Activated CD8-positive, alpha-beta T cell treated with anti-CD3 and anti-CD28 coated beads, Interleukin-2, amount 10 ng/mL, durations not matched to agents 7 days and 5 days (primary cell): ENCODE data around the gene SP140. TPM values are rescaled to one million over a fixed set of nuclear protein-coding genes. Genes with fewer than 3 reads are reported as not detected.
"Not testable (repeated sequence)": the region's sequence is repeated elsewhere in the genome, so short reads cannot be mapped to it uniquely, and the experiment has no call there.

Experiments used
- ATAC-seq: fragments of 150-1000 bp; cut with Tn5 transposase; one replicate; pipeline ENCODE4 v1.10.0; 2021; ENCODE audit warnings: moderate library complexity
- CTCF ChIA-PET: fragments of 350-600 bp; sonication (Branson Sonifier 250); formaldehyde crosslinking; loops from one replicate; lab custom pipeline; 2021; ENCODE audit warnings: antibody characterized with exemption; lab: Charles Lee
- POLR2A ChIA-PET: fragments of 350-600 bp; sonication (Branson Sonifier 250); formaldehyde crosslinking; loops from one replicate; lab custom pipeline; 2021; ENCODE audit warnings: antibody characterized with exemption; lab: Charles Lee
- DNase-seq: peaks from one replicate; pipeline ENCODE4 v3.0.0-alpha.2; 2020
- H3K27ac Mint-ChIP-seq: one replicate; pipeline ENCODE4 v1.8.0; 2021; ENCODE audit warnings: mild to moderate bottlenecking, mixed read lengths
- H3K27me3 Mint-ChIP-seq: one replicate; pipeline ENCODE4 v1.8.0; 2021; ENCODE audit warnings: low read depth, mixed read lengths
- H3K36me3 Mint-ChIP-seq: one replicate; pipeline ENCODE4 v1.8.0; 2021; ENCODE audit warnings: low read depth, mixed read lengths
- H3K4me1 Mint-ChIP-seq: one replicate; pipeline ENCODE4 v1.8.0; 2021; ENCODE audit warnings: low read depth, mixed read lengths
- H3K4me3 Mint-ChIP-seq: one replicate; pipeline ENCODE4 v1.8.0; 2021; ENCODE audit warnings: mild to moderate bottlenecking, mixed read lengths
- H3K9me3 Mint-ChIP-seq: one replicate; pipeline ENCODE4 v1.8.0; 2022; ENCODE audit warnings: mixed read lengths; ENCODE audit not compliant: insufficient read depth
- total RNA-seq, 2 experiments: library from RNA; stranded (reverse); gene quantifications; one replicate each; pipeline ENCODE4 v1.2.3, GENCODE V29; 2021

Gene SP140
- total RNA-seq, 2 experiments from 2014 or later, result 57.5 to 58.3 TPM

DNA sequence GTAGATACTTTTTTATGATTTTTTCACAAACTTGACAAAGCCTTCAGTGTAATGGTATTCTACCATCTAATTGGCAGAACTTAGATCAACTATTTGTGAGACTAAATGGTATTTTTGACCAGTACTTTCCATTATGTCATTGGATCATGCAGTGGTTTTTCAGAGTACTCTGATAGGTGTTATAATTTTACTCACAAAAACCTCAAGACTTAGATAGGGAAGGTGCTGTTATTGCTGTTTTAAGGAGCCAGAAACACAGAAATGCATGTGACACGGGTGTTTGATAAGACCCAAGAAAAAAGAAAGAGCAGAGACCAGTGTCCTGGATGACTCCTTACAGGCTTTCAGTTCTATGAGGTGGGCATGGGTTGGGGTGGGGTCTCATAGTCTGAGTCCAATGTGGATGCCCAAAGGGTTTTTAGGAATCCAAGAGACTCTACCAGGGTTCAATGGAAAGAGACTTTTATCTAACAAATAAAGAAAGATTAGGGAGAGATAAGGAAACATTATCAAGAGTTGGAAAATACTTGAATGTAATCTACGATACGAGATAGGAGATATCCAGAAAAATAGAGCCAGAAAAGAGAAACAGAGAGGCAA is 31.3 kb downstream of the SP140 start:
- Mint-ChIP-seq H3K36me3 (peaks cover 43% of the 10 kb centered on the region), H3K4me3 (no peak overlapping the region)
- CTCF ChIA-PET, result no interaction called here

DNA sequence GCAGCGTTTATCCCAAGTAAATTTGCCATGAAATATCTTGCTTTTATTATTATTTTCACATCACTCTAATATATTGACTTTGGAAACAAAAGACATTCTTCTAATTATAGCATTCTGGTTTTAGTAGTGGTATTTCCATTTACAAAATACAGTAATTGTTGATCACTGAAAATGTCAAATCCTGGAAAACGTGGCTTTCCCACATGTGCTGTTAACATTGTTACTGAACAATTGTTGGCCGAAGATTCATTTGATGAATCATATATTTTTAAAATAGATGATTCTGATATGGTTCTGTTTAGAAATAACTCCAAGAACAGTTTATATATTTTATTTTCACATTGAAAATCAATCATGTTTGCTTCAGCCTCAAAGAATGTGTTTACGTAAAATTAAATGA is 32.9 kb downstream of the SP140 start:
- ATAC-seq, result no peak
- H3K27me3 Mint-ChIP-seq, result no peaks in the 10 kb centered on the region
- peaks cover 54% of the 10 kb centered on the region for H3K4me1 Mint-ChIP-seq
- POLR2A ChIA-PET, result interaction anchor here (0.6 kb wide), 1 partner anchor 63 kb away, joined by 3 read pairs; no protein-coding TSS in a partner anchor
- CTCF ChIA-PET, result no interaction called here
- peaks cover 7% of the 10 kb centered on the region for H3K9me3 Mint-ChIP-seq
- H3K4me3 Mint-ChIP-seq, result no peak overlapping the region
- H3K27ac Mint-ChIP-seq, result no peak overlapping the region
- DNase-seq, result no peak
- H3K36me3 Mint-ChIP-seq, result peaks cover 53% of the 10 kb centered on the region

More for the DNA sequence above, 31.3 kb downstream of the SP140 start:
- Mint-ChIP-seq H3K4me1 (peaks cover 38% of the 10 kb centered on the region), H3K27me3 (no peaks in the 10 kb centered on the region), H3K9me3 (peaks cover 7% of the 10 kb centered on the region), H3K27ac (peak overlapping the region; percentile 44)
- POLR2A ChIA-PET, result interaction anchor here (1.1 kb wide), 1 partner anchor 62 kb away, joined by 4 read pairs; no protein-coding TSS in a partner anchor
- ATAC-seq, result peak; percentile 37
- DNase-seq, result no peak

DNA sequence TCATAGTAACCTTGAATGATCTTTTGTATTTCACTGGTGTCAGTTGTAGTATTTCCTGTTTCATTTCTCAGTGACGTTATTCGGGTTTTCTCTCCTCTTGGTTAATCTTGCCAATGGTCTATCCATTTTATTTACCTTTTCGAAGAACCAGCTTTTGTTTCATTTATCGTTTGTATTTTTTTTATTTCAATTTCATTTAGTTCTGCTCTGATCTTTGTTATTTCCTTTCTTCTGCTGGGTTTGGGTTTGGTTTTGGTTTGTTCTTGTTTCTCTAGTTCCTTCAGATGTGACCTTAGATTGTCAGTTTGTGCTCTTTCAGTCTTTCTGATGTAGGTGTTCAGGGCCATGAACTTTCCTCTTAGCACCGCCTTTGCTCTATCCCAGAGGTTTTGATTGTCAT is 36.7 kb downstream of the SP140 start:
- Mint-ChIP-seq H3K36me3 (peaks cover 77% of the 10 kb centered on the region), H3K27me3 (no peaks in the 10 kb centered on the region), H3K4me1 (peaks cover 66% of the 10 kb centered on the region), H3K9me3 (peaks cover 7% of the 10 kb centered on the region), H3K27ac (peak overlapping the region; percentile 84), H3K4me3 (peak overlapping the region; percentile 47)
- POLR2A ChIA-PET, result interaction anchor here (0.6 to 2.7 kb wide), 5 partner anchors 8 to 313 kb away, joined by 3 to 13 read pairs (median 3); partner anchors contain the start of genes SP140 and SP140L
- CTCF ChIA-PET, result interaction anchor here (1.6 kb wide), 1 partner anchor 56 kb away, joined by 5 read pairs; no protein-coding TSS in a partner anchor
- peak; percentile 69 for ATAC-seq
- no peak for DNase-seq

DNA sequence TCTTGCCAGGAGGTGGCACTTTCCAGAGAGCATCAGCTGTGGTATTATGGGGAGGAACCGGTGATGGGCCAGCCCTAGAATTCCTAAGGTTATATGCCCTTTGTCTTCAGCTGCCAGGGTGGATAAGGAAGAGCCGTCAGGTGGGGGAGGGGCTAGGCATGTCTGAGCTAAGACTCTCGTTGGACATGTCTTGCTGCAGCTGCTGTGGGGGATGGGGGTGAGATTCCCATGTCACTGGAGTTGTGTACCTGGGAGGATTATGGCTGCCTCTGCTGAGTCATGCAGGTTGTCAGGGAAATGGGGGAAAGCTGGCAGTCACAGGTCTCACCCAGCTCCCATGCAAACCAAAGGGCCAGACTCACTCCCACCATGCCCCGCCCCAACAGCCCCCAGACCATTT is 39.4 kb downstream of the SP140 start:
- H3K4me3 Mint-ChIP-seq, H3K27me3 Mint-ChIP-seq, ATAC-seq, DNase-seq, POLR2A ChIA-PET, H3K27ac Mint-ChIP-seq, H3K9me3 Mint-ChIP-seq: not testable (repeated sequence)
- CTCF ChIA-PET, result interaction anchor here (0.8 to 2.1 kb wide), 2 partner anchors 54 to 57 kb away, joined by 3 to 5 read pairs; no protein-coding TSS in a partner anchor
- H3K4me1 Mint-ChIP-seq, result peaks cover 76% of the 10 kb centered on the region
- H3K36me3 Mint-ChIP-seq, result peaks cover 82% of the 10 kb centered on the region

DNA sequence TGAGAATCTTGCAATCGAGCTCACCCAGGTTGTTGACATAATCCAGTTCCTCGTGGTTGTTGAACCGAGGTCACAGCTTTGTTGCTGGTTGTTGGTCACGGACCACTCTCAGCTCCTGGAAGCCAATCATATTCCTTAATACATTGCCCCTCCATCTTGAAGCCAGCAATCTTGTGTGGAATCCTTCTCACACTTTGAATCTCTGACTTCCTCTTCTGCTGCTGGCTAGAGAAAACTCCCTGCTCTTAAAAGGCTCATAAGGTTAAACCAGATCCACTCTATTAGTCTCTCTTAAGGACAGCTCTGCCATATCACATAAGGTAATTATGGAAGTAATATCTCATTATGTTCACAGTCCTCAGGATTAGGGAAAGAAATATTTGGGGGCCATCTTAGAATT is 41.1 kb downstream of the SP140 start:
- no peak for DNase-seq
- POLR2A ChIA-PET, result interaction anchor here (0.5 kb wide), 1 partner anchor 1197 kb away, joined by 3 read pairs; no protein-coding TSS in a partner anchor
- Mint-ChIP-seq H3K9me3 (peaks cover 4% of the 10 kb centered on the region), H3K27me3 (no peaks in the 10 kb centered on the region), H3K4me3 (no peak overlapping the region), H3K36me3 (peaks cover 79% of the 10 kb centered on the region), H3K4me1 (peaks cover 60% of the 10 kb centered on the region), H3K27ac (no peak overlapping the region)
- CTCF ChIA-PET, result no interaction called here
- no peak for ATAC-seq

DNA sequence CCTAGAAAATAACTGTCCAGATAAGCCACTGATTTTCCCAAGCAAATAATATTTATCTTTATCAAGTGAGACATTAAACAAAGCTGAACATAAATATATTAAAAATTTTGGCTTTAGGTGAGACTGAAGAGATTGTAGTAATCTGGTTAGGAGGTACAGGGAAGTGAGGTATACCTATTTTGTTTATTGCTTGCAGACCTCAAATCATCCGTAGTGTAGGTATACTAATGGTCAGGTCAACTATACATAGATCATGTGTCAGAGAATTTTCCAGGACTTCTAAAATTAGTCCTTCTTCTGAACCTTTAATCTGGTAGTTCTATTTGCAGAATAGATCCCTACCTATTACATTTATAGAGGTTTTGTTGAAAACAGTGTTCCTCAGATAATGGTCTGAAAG is 41.5 kb downstream of the SP140 start:
- H3K4me1 Mint-ChIP-seq, result peaks cover 55% of the 10 kb centered on the region

DNA sequence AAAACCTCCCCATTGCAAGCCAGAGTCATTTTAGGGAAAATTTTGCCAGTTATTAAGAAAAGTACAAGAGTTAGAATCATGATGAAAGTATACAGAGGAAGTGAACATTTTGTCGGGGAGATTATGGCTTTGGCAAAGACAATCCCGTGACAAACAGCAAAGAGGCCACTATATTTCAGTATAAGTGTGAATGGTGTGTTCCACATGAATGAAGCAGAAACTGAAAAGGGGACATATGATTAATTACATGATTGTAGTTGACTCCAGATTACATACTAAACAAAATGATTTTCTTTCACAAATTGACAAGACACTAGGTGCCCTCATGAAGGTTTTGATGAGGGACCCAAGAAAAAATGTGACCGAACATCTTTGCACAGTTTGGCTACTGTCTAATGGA is 42.0 kb downstream of the SP140 start:
- Mint-ChIP-seq H3K27me3 (no peaks in the 10 kb centered on the region), H3K4me3 (no peak overlapping the region), H3K36me3 (peaks cover 80% of the 10 kb centered on the region), H3K27ac (no peak overlapping the region), H3K9me3 (peaks cover 4% of the 10 kb centered on the region), H3K4me1 (peaks cover 50% of the 10 kb centered on the region)
- DNase-seq (no peak), ATAC-seq (no peak)
- CTCF ChIA-PET, result no interaction called here
- POLR2A ChIA-PET, result no interaction called here

More for the DNA sequence above, 41.5 kb downstream of the SP140 start:
- ChIA-PET CTCF (no interaction called here), POLR2A (interaction anchor here (0.5 kb wide), 1 partner anchor 1197 kb away, joined by 3 read pairs; no protein-coding TSS in a partner anchor)
- Mint-ChIP-seq H3K27me3 (no peaks in the 10 kb centered on the region), H3K4me3 (no peak overlapping the region), H3K36me3 (peaks cover 79% of the 10 kb centered on the region), H3K9me3 (peaks cover 4% of the 10 kb centered on the region), H3K27ac (no peak overlapping the region)
- DNase-seq (no peak), ATAC-seq (no peak)

DNA sequence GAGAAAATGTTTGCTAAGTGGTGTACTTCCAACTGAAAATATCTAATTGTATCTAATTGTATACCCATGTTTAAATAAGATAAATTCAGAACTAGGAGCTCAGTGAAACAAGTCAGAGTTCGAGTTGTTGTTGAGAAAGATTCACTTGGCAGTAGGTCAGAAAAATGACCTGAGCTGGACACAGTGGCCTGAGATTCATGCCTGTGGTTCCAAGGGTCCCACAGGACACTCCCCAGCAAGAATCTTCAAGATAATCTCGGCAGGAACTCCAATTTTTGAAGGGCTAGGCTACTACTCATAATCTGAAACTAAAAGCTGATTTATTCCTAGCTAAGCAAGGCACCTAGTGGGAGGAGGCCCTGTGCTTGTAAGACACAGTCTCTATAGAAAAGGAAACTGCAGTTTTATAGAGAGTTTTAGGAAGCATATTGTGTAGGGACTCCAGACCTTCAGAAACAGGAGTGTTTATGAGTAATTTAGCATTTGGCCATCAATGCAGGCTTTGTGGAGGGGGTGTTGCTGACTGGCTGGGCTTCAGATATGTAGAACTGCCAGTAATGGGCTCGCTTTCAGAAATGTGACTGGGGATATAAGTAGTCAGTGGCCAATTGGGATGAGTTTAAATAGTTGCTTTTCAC is 43.2 kb downstream of the SP140 start:
- Mint-ChIP-seq H3K36me3 (peaks cover 85% of the 10 kb centered on the region), H3K27me3 (no peaks in the 10 kb centered on the region), H3K27ac (peak overlapping the region; percentile 9), H3K4me1 (peaks cover 39% of the 10 kb centered on the region), H3K9me3 (peaks cover 4% of the 10 kb centered on the region), H3K4me3 (no peak overlapping the region)
- no peak for DNase-seq
- ChIA-PET POLR2A (interaction anchor here (0.6 to 1.2 kb wide), 3 partner anchors 13 to 58 kb away, joined by 4 to 7 read pairs (median 5); partner anchors contain the start of gene SP140L), CTCF (interaction anchor here (0.9 kb wide), 1 partner anchor 63 kb away, joined by 3 read pairs; no protein-coding TSS in a partner anchor)
- no peak for ATAC-seq

DNA sequence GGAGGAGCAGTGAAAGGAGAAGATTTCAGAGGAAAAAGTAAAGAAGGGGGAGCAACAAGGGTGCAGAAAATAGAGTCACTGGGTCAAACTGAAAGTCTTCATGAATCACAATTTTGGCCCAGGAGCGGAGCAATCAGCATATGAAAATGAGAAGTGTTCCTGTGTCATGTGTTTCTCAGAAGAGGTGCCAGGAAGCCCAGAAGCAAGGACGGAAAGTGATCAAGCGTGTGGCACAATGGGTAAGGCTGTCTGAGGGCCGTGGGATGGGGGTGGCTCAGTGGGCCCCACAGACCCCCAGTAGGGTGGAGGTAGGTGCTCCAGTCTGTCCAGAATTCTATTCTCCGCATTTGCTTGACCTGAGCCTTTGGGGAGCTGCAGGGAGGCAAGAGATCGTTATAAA is 44.2 kb downstream of the SP140 start:
- peaks cover 80% of the 10 kb centered on the region for H3K36me3 Mint-ChIP-seq
- H3K27me3 Mint-ChIP-seq, result no peaks in the 10 kb centered on the region
- ChIA-PET CTCF (interaction anchor here (0.9 kb wide), 1 partner anchor 62 kb away, joined by 3 read pairs; no protein-coding TSS in a partner anchor), POLR2A (interaction anchor here (1.2 kb wide), 1 partner anchor 57 kb away, joined by 7 read pairs; the partner anchor contains the start of gene SP140L)
- H3K4me3 Mint-ChIP-seq, result no peak overlapping the region
- H3K9me3 Mint-ChIP-seq, result peaks cover 4% of the 10 kb centered on the region
- no peak for DNase-seq
- ATAC-seq, result no peak
- peaks cover 31% of the 10 kb centered on the region for H3K4me1 Mint-ChIP-seq
- peak overlapping the region; percentile 8 for H3K27ac Mint-ChIP-seq

DNA sequence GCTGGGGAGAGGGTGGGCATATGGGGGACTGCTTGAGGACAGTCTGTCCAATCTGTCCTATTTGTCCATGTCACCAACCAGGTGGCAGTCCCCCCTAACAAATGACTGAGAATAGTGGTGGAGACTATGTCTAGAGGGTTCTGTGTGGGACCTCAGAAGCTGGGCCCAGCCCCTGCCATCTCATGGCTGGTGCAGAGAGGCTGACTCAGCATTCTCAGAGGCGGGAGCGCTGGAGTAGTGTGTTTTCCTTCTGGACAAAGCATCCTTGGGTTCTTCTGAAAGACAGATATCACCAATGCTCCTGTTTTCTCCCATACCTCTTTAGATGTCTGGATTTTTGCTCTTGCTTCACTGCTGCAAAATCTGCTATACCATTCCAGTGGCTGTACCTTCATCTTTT is 57.4 kb downstream of the SP140 start:
- peaks cover 47% of the 10 kb centered on the region for H3K36me3 Mint-ChIP-seq
- ChIA-PET CTCF (no interaction called here), POLR2A (no interaction called here)
- ATAC-seq (no peak), DNase-seq (no peak)
- no peak overlapping the region for H3K27ac Mint-ChIP-seq
- no peaks in the 10 kb centered on the region for H3K27me3 Mint-ChIP-seq
- H3K4me1 Mint-ChIP-seq, result peaks cover 4% of the 10 kb centered on the region
- peaks cover 8% of the 10 kb centered on the region for H3K9me3 Mint-ChIP-seq
- no peak overlapping the region for H3K4me3 Mint-ChIP-seq

DNA sequence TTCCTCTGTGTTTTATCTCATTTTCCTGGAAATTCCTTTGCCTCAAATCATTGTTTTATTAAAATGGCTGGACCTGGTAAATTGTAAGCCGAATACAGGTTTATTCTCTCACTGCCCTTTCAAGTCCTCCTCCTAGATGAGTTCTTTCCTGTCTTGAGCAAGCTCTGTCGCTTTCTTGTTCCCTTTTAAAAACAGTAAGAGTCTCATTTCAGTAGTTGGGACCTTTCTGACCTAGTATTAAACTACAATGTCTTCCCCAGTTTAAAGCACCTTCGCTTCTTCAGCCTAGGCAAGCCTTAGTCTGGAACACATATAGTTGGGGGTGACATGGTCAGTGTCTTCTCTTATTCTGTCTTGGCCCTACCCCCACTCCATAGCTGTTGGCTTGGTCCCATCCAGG is 60.5 kb downstream of the SP140 start:
- peaks cover 52% of the 10 kb centered on the region for H3K36me3 Mint-ChIP-seq
- no peak overlapping the region for H3K27ac Mint-ChIP-seq
- no peak for DNase-seq
- H3K4me1 Mint-ChIP-seq, result peaks cover 17% of the 10 kb centered on the region
- H3K4me3 Mint-ChIP-seq, result no peak overlapping the region
- ATAC-seq, result no peak
- no peaks in the 10 kb centered on the region for H3K27me3 Mint-ChIP-seq
- CTCF ChIA-PET, result no interaction called here
- POLR2A ChIA-PET, result no interaction called here
- H3K9me3 Mint-ChIP-seq, result no peaks in the 10 kb centered on the region

DNA sequence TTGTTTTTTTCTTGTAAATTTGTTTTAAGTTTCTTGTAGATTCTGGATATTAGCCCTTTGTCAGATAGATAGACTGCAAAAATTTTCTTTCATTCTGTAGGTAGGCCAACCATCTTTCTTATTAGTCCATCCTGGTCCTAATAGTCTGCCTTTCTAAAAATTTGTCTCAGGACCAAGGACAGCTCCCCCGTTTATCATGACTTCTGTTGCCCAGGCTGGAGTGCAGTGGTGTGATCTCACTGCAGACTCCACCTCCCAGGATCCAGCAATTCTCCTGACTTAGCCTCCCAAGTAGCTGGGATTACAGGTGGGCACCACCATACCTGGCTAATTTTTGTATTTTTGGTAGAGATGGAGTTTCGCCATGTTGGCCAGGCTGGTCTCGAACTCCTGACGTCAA is 63.8 kb downstream of the SP140 start:
- H3K27ac Mint-ChIP-seq, H3K27me3 Mint-ChIP-seq, H3K4me3 Mint-ChIP-seq, CTCF ChIA-PET, POLR2A ChIA-PET, H3K9me3 Mint-ChIP-seq: not testable (repeated sequence)
- Mint-ChIP-seq H3K4me1 (peaks cover 17% of the 10 kb centered on the region), H3K36me3 (peaks cover 71% of the 10 kb centered on the region)
- DNase-seq (peak; percentile 58), ATAC-seq (peak; percentile 47)
